Tibial artery (tissue), 4 donors: ENCODE data around the gene CEACAM19.
"Not testable (repeated sequence)": the region's sequence is repeated elsewhere in the genome, so short reads cannot be mapped to it uniquely, and the experiment has no call there.

Experiments
- DNase-seq, 2 donors: peaks; one replicate each; pipeline ENCODE4 v3.0.0-alpha.2; 2019
- H3K27ac ChIP-seq, 2 donors: fragments of 200-600 bp; sonication (generic) in 1 of 2; 1 replicate in 1 of 2; 2 replicates in 1 of 2; pipeline ENCODE4 v1.5.1; 2018 to 2019; ENCODE audit warnings: mild to moderate bottlenecking in 1 of 2
- H3K27me3 ChIP-seq, 2 donors: fragments of 200-600 bp; sonication (generic) in 1 of 2; one replicate each; pipeline versions ENCODE4 v1.5.1 to v1.6.0; 2016 to 2019
- H3K36me3 ChIP-seq, 3 donors: fragments of 200-600 bp; sonication (generic) in 2 of 3; one replicate each; pipeline ENCODE4 v1.5.1; 2016 to 2019; ENCODE audit warnings: mild to moderate bottlenecking in 2 of 3
- H3K4me1 ChIP-seq, 4 donors: fragments of 200-600 bp; sonication (generic) in 2 of 4; 1 replicate in 3 of 4; 2 replicates in 1 of 4; pipeline ENCODE4 v1.5.1; 2016 to 2019
- H3K4me3 ChIP-seq, 2 donors: fragments of 200-600 bp; sonication (generic) in 1 of 2; 1 replicate in 1 of 2; 2 replicates in 1 of 2; pipeline ENCODE4 v1.5.1; 2018 to 2019; ENCODE audit warnings: mild to moderate bottlenecking in 2 of 2
- H3K9me3 ChIP-seq, 3 donors: fragments of 200-600 bp; sonication (generic) in 1 of 3; one replicate each; pipeline ENCODE4 v1.5.1; 2016 to 2019
- intact Hi-C: fragments of 100-400 bp; cut with DNase I; formaldehyde crosslinking; loops from one replicate; pipeline ENCODE4 v1.15.0; 2023; ENCODE audit warnings: low total_unique reads
- TF ChIP-seq, protein P1 (sequence below), 2 experiments: fragments of 200-600 bp in 1 of 2; fragments of 450-650 bp in 1 of 2; IDR thresholded peaks; one replicate each; pipeline ENCODE4 v1.5.1; 2017 to 2019; ENCODE audit warnings: antibody characterized with exemption in 2 of 2, mild to moderate bottlenecking in 1 of 2, moderate library complexity in 1 of 2

CEACAM19 gene

DNA sequence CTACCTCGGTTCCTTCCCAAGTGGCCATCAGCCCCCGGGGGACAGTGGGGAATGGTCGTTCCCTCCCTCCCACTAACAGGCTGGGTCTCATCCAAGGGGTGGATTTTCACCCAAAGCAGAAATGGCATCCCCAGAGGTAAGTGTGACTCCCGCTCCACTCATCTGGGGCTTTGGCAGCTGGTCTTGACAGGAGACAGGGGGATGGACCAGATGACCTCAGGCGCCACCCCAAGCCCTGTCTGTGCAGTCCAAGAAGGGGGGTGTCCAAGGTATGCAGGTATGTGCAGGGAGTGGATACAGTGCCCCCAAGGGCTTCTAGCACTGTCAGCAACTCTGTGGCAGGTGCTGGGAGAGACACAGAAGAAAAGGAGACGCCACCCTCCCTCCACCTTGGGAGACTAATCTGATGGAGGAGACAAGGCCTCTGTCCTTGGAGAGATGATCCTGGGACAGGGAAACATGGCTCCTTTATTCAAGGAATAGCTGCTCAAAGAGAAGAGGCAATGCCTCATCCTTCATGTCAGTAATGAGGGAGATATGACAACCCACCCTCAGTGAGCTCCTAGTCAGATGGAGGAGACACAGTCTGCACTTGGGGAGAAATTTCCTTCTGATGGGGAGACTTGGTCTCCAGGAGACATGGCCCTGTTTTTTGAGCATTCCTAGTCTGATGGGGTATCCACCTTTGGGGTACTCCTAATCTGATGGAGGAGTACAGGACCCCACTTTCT is 35.4 kb downstream of the CEACAM19 start:
- Histone ChIP-seq H3K27me3 (peaks cover 0 to 27% of the 10 kb centered on the region in 2 donors), H3K4me3 (no peak overlapping the region), H3K27ac (no peak overlapping the region), H3K4me1 (no peaks in the 10 kb centered on the region), H3K36me3 (no peaks in the 10 kb centered on the region), H3K9me3 (no peaks in the 10 kb centered on the region)
- intact Hi-C loops: no loop called here
- TF ChIP-seq, protein P1, sequence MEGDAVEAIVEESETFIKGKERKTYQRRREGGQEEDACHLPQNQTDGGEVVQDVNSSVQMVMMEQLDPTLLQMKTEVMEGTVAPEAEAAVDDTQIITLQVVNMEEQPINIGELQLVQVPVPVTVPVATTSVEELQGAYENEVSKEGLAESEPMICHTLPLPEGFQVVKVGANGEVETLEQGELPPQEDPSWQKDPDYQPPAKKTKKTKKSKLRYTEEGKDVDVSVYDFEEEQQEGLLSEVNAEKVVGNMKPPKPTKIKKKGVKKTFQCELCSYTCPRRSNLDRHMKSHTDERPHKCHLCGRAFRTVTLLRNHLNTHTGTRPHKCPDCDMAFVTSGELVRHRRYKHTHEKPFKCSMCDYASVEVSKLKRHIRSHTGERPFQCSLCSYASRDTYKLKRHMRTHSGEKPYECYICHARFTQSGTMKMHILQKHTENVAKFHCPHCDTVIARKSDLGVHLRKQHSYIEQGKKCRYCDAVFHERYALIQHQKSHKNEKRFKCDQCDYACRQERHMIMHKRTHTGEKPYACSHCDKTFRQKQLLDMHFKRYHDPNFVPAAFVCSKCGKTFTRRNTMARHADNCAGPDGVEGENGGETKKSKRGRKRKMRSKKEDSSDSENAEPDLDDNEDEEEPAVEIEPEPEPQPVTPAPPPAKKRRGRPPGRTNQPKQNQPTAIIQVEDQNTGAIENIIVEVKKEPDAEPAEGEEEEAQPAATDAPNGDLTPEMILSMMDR (IDR thresholded peaks at IDR 0.05): no peak
- no peak for DNase-seq

DNA sequence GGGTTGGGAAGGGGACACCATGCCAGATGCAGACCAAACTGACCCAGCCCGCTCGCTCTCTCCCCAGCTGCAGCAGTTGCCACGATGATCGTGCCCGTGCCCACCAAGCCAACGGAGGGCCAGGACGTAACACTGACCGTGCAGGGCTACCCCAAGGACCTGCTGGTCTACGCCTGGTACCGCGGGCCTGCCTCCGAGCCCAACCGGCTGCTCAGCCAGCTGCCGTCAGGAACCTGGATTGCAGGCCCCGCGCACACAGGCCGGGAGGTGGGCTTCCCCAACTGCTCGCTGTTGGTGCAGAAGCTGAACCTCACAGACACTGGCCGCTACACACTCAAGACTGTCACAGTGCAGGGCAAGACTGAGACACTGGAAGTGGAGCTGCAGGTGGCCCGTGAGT is 36.5 kb downstream of the CEACAM19 start:
- no peaks in the 10 kb centered on the region for H3K36me3 ChIP-seq
- DNase-seq: no peak
- intact Hi-C loops: no loop called here
- TF ChIP-seq, protein P1 (IDR thresholded peaks at IDR 0.05): no peak
- no peak overlapping the region for H3K4me3 ChIP-seq
- peaks cover 0 to 27% of the 10 kb centered on the region in 2 donors for H3K27me3 ChIP-seq
- H3K4me1 ChIP-seq: no peaks in the 10 kb centered on the region
- no peak overlapping the region for H3K27ac ChIP-seq
- H3K9me3 ChIP-seq: no peaks in the 10 kb centered on the region

DNA sequence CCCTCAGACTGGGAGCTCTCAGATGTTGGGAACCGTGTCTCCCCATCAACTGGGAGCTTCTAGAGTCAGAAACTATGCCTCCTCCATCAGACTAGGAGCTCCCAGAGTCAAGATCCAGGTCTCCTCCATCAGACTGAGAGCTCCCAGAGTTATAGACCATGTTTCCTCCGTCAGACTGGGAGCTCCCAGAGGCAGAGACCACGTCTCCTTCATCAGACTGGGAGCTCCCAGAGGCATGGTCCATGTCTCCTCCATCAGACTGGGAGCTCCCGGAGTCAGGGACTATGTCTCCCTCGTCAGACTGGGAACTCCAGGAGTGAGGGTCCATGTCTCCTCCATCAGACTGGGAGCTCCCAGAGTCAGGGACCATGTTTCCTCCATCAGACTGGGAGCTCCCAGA is 37.7 kb downstream of the CEACAM19 start:
- Histone ChIP-seq H3K4me3 (no peak overlapping the region), H3K27ac (no peak overlapping the region), H3K9me3 (no peaks in the 10 kb centered on the region), H3K4me1 (no peaks in the 10 kb centered on the region), H3K27me3 (peaks cover 0 to 21% of the 10 kb centered on the region in 2 donors), H3K36me3 (no peaks in the 10 kb centered on the region)
- TF ChIP-seq, protein P1 (IDR thresholded peaks at IDR 0.05): no peak
- intact Hi-C loops: no loop called here
- DNase-seq: no peak

DNA sequence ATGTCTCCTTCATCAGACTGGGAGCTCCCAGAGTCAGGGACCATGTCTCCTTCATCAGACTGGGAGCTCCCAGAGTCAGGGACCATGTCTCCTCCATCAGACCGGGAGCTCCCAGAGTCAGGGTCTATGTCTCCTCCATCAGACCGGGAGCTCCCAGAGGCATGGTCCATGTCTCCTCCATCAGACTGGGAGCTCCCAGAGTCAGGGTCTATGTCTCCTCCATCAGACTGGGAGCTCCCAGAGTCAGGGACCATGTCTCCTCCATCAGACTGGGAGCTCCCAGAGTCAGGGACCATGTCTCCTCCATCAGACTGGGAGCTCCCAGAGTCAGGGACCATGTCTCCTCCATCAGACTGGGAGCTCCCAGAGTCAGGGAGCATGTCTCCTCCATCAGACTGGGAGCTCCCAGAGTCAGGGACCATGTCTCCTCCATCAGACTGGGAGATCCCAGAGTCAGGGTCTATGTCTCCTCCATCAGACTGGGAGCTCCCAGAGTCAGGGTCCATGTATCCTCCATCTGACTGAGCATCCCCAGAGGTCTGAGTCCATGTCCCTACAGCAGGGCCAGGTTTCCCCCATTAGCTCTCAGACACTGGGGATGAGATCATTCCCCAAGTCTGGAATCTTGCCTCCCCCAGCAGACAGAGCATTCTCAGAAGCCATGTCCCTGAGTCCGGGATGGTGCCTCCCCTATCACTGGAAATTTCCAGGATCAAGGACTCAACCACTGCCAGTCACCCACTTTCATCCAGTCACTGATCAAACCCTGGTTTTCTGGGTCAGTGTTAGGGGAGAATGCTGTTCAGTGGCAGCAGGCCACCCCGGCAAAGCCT is 38.4 kb downstream of the CEACAM19 start:
- H3K9me3 ChIP-seq, H3K4me1 ChIP-seq, H3K4me3 ChIP-seq, DNase-seq, intact Hi-C loops, H3K36me3 ChIP-seq, H3K27ac ChIP-seq: not testable (repeated sequence)
- peaks cover 0 to 19% of the 10 kb centered on the region in 2 donors for H3K27me3 ChIP-seq

DNA sequence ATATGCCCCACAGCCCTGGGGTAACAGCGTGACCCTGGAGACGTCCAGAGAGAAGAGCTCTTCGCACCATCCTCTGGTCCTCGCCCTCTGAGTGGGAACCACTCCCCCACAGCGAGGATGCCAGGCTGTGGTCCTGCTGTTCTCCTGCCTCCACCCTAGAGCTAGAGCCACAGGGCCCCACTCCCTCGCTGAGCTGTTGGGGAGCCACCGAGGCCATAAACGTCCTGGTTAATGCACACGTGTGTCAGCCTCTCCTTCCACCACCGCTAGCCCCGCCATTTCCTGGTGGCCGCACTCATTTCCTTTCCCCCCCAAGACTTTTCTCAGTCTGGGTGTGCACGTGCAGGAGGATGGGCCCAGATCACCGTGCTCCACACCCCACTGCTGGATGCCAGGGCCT is 39.2 kb downstream of the CEACAM19 start:
- Histone ChIP-seq H3K27me3 (peaks cover 0 to 19% of the 10 kb centered on the region in 2 donors), H3K36me3 (no peaks in the 10 kb centered on the region), H3K9me3 (peaks cover 0 to 12% (median 5%) of the 10 kb centered on the region in 3 donors), H3K4me1 (no peaks in the 10 kb centered on the region), H3K27ac (no peak overlapping the region), H3K4me3 (no peak overlapping the region)
- DNase-seq: no peak
- intact Hi-C loops: no loop called here
- TF ChIP-seq, protein P1 (IDR thresholded peaks at IDR 0.05): no peak
